Uterus (tissue), 4 donors: ENCODE measurements around the gene CXCL14. TPM values are rescaled to one million over a fixed set of nuclear protein-coding genes. Genes with fewer than 3 reads are reported as not detected.

ENCODE experiments used
- DNase-seq, 2 donors: peaks; one replicate each; pipeline ENCODE4 v3.0.0-alpha.2; 2019 to 2020
- H3K27ac ChIP-seq, 2 donors: fragments of 200-600 bp; sonication (generic); 1 replicate in 1 of 2; 2 replicates in 1 of 2; pipeline ENCODE4 v1.5.1; 2016 to 2018
- H3K27me3 ChIP-seq, 2 donors: fragments of 200-600 bp; sonication (generic); one replicate each; pipeline ENCODE4 v1.5.1; 2018 to 2019; ENCODE audit warnings: control low read depth in 1 of 2
- H3K36me3 ChIP-seq, 2 donors: fragments of 200-600 bp; sonication (generic); one replicate each; pipeline ENCODE4 v1.5.1; 2019; ENCODE audit warnings: control low read depth in 1 of 2
- H3K4me1 ChIP-seq, 2 donors: fragments of 200-600 bp; sonication (generic); one replicate each; pipeline ENCODE4 v1.5.1; 2018 to 2019; ENCODE audit warnings: control low read depth in 1 of 2
- H3K4me3 ChIP-seq, 2 donors: fragments of 200-600 bp; sonication (generic); 1 replicate in 1 of 2; 2 replicates in 1 of 2; pipeline ENCODE4 v1.5.1; 2018 to 2019; ENCODE audit warnings: mild to moderate bottlenecking in 1 of 2
- H3K9me3 ChIP-seq, 2 donors: fragments of 200-600 bp; sonication (generic); one replicate each; pipeline ENCODE4 v1.5.1; 2019; ENCODE audit warnings: control low read depth in 1 of 2
- POLR2A ChIP-seq, 2 donors: fragments of 450-650 bp; IDR thresholded peaks; one replicate each; pipeline ENCODE4 v1.6.1; 2016; ENCODE audit warnings: antibody characterized with exemption in 2 of 2, mild to moderate bottlenecking in 1 of 2, moderate library complexity in 1 of 2
- intact Hi-C: fragments of 100-400 bp; cut with DNase I; formaldehyde crosslinking; loops from one replicate; pipeline ENCODE4 v1.15.1; 2023; ENCODE audit warnings: low total_unique reads
- total RNA-seq, 4 donors: library from RNA; depleted of rRNA in 3 of 4; stranded (reverse); fragments of >200 nt in 3 of 4; gene quantifications; one replicate each; pipeline versions ENCODE4 v1.1.0 to v1.2.4, GENCODE V29; 2014 to 2023
- TF ChIP-seq, protein P1 (sequence below), 4 experiments: fragments of 200-600 bp in 2 of 4; fragments of 450-650 bp in 2 of 4; sonication (generic) in 2 of 4; IDR thresholded peaks; one replicate each; pipeline ENCODE4 v1.5.1; 2016 to 2019; ENCODE audit warnings: antibody characterized with exemption in 4 of 4, mild to moderate bottlenecking in 2 of 4, moderate library complexity in 1 of 4
- donor health status: DM: yes; HTN: yes; CAD: no.

The CXCL14 gene
- total RNA-seq, 4 donors from 2014 or later, result 1.4 to 10.9 (median 3.5) TPM

DNA sequence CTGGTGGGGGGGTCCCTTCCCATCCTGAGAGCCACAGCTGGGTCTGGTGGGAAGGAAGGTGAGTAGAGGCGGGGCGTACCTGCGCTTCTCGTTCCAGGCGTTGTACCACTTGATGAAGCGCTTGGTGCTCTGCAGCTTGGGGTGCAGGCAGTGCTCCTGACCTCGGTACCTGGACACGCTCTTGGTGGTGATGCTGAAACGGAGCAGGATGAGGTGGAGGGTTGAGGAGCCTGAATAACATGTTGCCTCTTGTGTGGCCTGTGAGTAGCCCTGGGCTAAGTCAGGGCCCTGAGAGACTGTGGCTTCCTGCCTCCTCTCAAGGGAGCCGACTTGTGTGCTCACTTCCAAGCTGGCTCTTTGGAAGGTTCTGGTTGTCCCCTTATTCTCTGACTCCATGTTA is 4.3 kb downstream of the CXCL14 start:
- Histone ChIP-seq H3K27ac (no peak overlapping the region), H3K4me1 (no peaks in the 10 kb centered on the region), H3K27me3 (peaks cover 0 to 1% of the 10 kb centered on the region in 2 donors), H3K4me3 (no peak overlapping the region), H3K36me3 (no peaks in the 10 kb centered on the region), H3K9me3 (no peaks in the 10 kb centered on the region)
- intact Hi-C loops, result no loop called here
- TF ChIP-seq, protein P1, sequence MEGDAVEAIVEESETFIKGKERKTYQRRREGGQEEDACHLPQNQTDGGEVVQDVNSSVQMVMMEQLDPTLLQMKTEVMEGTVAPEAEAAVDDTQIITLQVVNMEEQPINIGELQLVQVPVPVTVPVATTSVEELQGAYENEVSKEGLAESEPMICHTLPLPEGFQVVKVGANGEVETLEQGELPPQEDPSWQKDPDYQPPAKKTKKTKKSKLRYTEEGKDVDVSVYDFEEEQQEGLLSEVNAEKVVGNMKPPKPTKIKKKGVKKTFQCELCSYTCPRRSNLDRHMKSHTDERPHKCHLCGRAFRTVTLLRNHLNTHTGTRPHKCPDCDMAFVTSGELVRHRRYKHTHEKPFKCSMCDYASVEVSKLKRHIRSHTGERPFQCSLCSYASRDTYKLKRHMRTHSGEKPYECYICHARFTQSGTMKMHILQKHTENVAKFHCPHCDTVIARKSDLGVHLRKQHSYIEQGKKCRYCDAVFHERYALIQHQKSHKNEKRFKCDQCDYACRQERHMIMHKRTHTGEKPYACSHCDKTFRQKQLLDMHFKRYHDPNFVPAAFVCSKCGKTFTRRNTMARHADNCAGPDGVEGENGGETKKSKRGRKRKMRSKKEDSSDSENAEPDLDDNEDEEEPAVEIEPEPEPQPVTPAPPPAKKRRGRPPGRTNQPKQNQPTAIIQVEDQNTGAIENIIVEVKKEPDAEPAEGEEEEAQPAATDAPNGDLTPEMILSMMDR (IDR thresholded peaks at IDR 0.05), result no peak
- no peak for DNase-seq

DNA sequence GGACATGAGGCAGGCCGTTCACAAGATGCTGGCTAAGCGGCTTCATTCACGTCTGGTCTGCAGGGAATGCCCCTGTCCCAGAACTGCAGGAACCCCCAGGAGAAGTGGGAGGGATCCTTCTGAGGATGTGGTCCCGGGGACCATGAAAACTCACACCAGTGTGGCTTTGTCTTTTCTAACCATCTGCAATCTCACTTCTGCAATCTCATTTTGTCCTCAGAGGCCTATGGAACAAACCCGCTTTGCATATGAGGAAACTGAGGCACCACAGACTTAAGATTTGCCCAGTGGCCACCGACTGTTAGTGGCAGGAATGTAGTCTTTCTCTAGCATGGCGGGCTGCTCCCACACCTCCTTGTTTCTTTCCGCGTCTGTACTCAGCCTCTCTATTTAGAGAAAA is 6.9 kb downstream of the CXCL14 start:
- Histone ChIP-seq H3K4me1 (no peaks in the 10 kb centered on the region), H3K27me3 (no peaks in the 10 kb centered on the region), H3K27ac (no peak overlapping the region), H3K9me3 (no peaks in the 10 kb centered on the region), H3K36me3 (no peaks in the 10 kb centered on the region), H3K4me3 (no peak overlapping the region)
- DNase-seq, result no peak
- no peak for TF ChIP-seq POLR2A (IDR thresholded peaks at IDR 0.05)
- TF ChIP-seq, protein P1 (IDR thresholded peaks at IDR 0.05), result no peak
- intact Hi-C loops, result no loop called here

DNA sequence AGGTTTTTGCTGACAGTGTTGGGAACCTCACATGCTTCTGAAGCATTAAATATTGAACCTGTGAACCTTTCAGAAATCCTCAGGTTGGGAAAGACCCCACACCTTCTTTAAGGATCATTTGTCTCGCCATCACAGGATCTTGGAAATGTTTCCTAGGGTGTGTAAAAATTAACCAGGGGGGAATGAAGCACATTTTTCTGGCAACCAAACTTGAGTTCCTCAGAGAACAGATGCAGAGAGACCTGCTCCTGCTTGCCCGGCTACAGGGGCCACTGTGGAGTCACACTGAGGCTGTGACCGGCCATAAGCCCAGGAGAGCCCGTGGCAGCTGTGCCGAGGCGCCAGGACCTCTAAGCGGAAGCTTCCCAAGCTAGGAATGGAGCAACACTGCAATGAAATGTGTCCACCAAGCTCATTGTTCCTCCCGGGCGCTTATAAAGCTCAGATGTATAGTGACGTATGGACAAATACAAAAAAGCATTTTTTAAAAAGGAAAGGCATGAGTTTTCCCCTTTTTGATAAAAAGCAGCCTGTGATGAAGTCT is 7.7 kb downstream of the CXCL14 start:
- Histone ChIP-seq H3K27me3 (no peaks in the 10 kb centered on the region), H3K4me1 (no peaks in the 10 kb centered on the region), H3K36me3 (no peaks in the 10 kb centered on the region), H3K9me3 (no peaks in the 10 kb centered on the region), H3K4me3 (no peak overlapping the region), H3K27ac (no peak overlapping the region)
- intact Hi-C loops, result no loop called here
- DNase-seq, result no peak
- no peak for TF ChIP-seq POLR2A (IDR thresholded peaks at IDR 0.05)
- TF ChIP-seq, protein P1 (IDR thresholded peaks at IDR 0.05), result no peak

DNA sequence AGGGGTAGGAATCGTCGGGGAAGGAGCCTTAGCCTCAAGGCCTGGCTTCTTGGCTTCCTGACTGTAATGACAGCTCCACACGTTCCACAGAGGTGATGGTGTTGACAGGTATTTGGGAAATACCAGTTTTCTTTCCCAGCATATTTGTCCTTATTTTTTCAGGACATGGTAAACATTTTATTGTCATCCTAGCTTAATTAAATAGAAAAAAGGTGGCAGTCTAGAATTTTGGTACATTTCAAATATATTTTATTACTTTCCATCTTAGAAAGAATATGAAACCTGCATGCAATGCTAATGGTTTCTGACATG is 8.4 kb downstream of the CXCL14 start:
- TF ChIP-seq POLR2A (IDR thresholded peaks at IDR 0.05), result no peak
- TF ChIP-seq, protein P1 (IDR thresholded peaks at IDR 0.05), result no peak
- no peak overlapping the region for H3K4me3 ChIP-seq
- H3K27ac ChIP-seq, result no peak overlapping the region
- intact Hi-C loops, result no loop called here
- H3K9me3 ChIP-seq, result no peaks in the 10 kb centered on the region
- H3K4me1 ChIP-seq, result no peaks in the 10 kb centered on the region
- DNase-seq, result no peak
- H3K27me3 ChIP-seq, result no peaks in the 10 kb centered on the region
- H3K36me3 ChIP-seq, result no peaks in the 10 kb centered on the region

DNA sequence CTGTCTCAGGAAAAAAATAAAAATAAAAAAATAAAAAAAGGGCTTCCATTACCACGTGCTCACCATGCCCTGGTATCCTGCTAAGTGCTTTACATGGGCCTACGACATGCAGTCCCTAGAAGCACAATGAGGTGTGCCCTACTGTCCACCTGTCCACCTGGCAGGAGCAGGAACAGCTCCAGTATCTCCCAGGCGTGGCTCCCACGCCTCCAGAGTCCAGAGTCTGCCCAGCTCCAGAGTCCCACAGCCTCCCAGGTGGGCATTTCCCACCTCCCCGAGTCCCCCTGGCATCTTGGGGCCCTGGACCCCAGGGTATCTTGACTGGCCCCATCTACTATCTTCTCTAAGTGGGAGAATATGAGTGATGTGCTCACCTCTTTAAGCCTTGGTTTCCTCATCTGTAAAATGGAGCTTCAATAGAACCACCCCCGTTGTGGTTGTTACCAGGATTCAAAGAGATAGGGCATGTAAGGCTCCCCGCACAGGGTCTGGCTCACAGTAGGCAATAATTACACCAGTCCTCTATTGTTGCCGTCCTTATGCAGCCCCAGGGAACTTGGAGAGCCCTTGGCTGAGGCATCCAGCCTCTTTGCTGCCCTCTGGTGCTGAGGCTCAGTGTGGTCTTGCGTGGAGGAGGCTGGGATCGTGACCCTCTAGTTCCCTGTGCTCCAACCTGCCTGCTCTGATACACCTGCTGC is 8.9 kb downstream of the CXCL14 start:
- Histone ChIP-seq H3K27me3 (no peaks in the 10 kb centered on the region), H3K27ac (no peak overlapping the region), H3K36me3 (no peaks in the 10 kb centered on the region), H3K4me1 (no peaks in the 10 kb centered on the region), H3K4me3 (no peak overlapping the region), H3K9me3 (no peaks in the 10 kb centered on the region)
- TF ChIP-seq POLR2A (IDR thresholded peaks at IDR 0.05), result no peak
- TF ChIP-seq, protein P1 (IDR thresholded peaks at IDR 0.05), result no peak
- intact Hi-C loops, result no loop called here
- DNase-seq, result no peak
